Thoracic aorta (tissue), 2 donors: Measurements from ENCODE around the gene UMODL1. TPM values are rescaled to one million over a fixed set of nuclear protein-coding genes. Genes with fewer than 3 reads are reported as not detected.

ENCODE experiments used
- ATAC-seq: fragments of 150-250 bp; one replicate; pipeline ENCODE4 v1.8.0; 2017; ENCODE audit warnings: low read depth; ENCODE audit not compliant: insufficient number of reproducible peaks, low FRiP score
- DNase-seq: peaks from one replicate; pipeline ENCODE4 v3.0.0-alpha.2; 2020; ENCODE audit warnings: low spot score
- H3K27ac ChIP-seq, 2 donors: fragments of 200-600 bp; sonication (generic); 1 replicate in 1 of 2; 2 replicates in 1 of 2; pipeline ENCODE4 v1.5.1; 2016; ENCODE audit warnings: mild to moderate bottlenecking in 2 of 2, moderate library complexity in 2 of 2
- H3K27me3 ChIP-seq: fragments of 200-600 bp; sonication (generic); replicated peaks from 2 replicates; pipeline ENCODE4 v1.6.0; 2016; ENCODE audit warnings: mild to moderate bottlenecking; ENCODE audit not compliant: insufficient read depth
- H3K36me3 ChIP-seq: fragments of 200-600 bp; sonication (generic); one replicate; pipeline ENCODE4 v1.5.1; 2016
- H3K4me1 ChIP-seq, 2 donors: fragments of 200-600 bp; sonication (generic); 1 replicate in 1 of 2; 2 replicates in 1 of 2; pipeline versions ENCODE4 v1.5.1 to v1.6.0; 2016; ENCODE audit warnings: low read depth in 2 of 2, mild to moderate bottlenecking in 1 of 2; ENCODE audit not compliant: control insufficient read depth in 1 of 2
- H3K4me3 ChIP-seq: fragments of 200-600 bp; sonication (generic); 2 replicates; pipeline ENCODE4 v1.5.1; 2016; ENCODE audit warnings: mild to moderate bottlenecking
- H3K9me3 ChIP-seq: fragments of 200-600 bp; sonication (generic); 2 replicates; pipeline ENCODE4 v1.5.1; 2016
- CTCF ChIP-seq: fragments of 200-600 bp; sonication (generic); IDR thresholded peaks from one replicate; pipeline ENCODE4 v1.5.1; 2019; ENCODE audit warnings: antibody characterized with exemption
- total RNA-seq, 2 donors: library from RNA; depleted of rRNA; stranded (reverse); fragments of >200 nt; gene quantifications; one replicate each; pipeline versions ENCODE4 v1.1.0 to v1.2.3, GENCODE V29; 2016

Gene UMODL1
- total RNA-seq, 2 donors from 2014 or later, result 0.14 TPM; not detected in 1

GRCh38 chr21:42067531-42068255, 3.4 kb upstream of the UMODL1 start:
- H3K27ac ChIP-seq, result no peak overlapping the region
- TF ChIP-seq CTCF, result no peak
- no peaks in the 10 kb centered on the region for H3K9me3 ChIP-seq
- no peaks in the 10 kb centered on the region for H3K4me1 ChIP-seq
- H3K4me3 ChIP-seq, result no peak overlapping the region
- no peaks in the 10 kb centered on the region for H3K27me3 ChIP-seq
- ATAC-seq (no peak), DNase-seq (no peak)
- no peaks in the 10 kb centered on the region for H3K36me3 ChIP-seq

- no peaks in the 10 kb centered on the region for H3K27me3 ChIP-seq
- DNase-seq, result no peak
- no peaks in the 10 kb centered on the region for H3K4me1 ChIP-seq
- H3K9me3 ChIP-seq, result no peaks in the 10 kb centered on the region
- H3K4me3 ChIP-seq, result no peak overlapping the region
- H3K36me3 ChIP-seq, result no peaks in the 10 kb centered on the region
- no peak overlapping the region for H3K27ac ChIP-seq
- no peak for TF ChIP-seq CTCF
- ATAC-seq, result no peak
These were observed 2.9 kb upstream of the UMODL1 start for GRCh38 chr21:42068256-42068545.

- ATAC-seq, result no peak
- TF ChIP-seq CTCF, result no peak
- Histone ChIP-seq H3K27ac (no peak overlapping the region), H3K27me3 (no peaks in the 10 kb centered on the region), H3K4me1 (no peaks in the 10 kb centered on the region), H3K36me3 (no peaks in the 10 kb centered on the region), H3K4me3 (no peak overlapping the region), H3K9me3 (no peaks in the 10 kb centered on the region)
- no peak for DNase-seq
These were observed 2.5 kb upstream of the UMODL1 start for GRCh38 chr21:42068592-42068991.

DNA sequence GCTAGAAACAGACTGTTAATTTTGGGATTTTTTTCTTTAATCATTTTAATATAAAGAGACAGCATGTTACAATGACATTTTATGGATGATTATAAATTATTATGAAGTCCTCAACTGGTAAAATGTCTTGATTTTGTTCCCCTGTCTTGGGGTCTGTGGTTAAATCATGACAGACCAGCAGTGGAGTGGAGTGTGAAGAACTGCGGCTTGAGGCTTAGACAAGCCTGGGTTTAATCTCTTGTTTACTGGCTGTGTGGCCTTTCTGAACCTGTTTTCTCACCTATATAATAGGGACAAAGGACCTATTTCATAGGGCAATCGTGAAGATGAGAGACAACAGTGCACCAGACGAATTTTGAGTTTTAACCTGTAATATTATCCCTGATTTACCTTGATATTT, 1.8 kb upstream of the UMODL1 start:
- no peak for DNase-seq
- no peaks in the 10 kb centered on the region for H3K27me3 ChIP-seq
- TF ChIP-seq CTCF, result no peak

DNA sequence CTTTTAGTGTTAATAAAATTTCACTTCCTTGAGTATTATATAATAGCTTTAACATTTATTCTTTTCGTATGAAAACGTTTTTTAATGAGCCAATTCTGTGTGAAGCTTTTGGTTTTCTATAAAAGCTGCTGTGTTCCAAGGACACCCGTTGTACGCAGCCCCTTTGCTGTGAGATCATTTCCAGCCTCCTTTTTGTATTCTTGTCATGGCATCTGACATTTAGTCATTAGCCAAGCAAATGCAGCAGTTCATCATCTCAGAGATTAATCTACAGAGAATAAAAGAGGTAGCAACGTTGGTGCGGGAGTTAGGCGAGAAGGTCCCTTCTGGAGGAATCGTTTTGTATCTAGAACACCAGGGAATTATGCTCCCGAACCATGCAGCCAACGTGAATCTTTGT, 1.3 kb upstream of the UMODL1 start:
- Histone ChIP-seq H3K4me1 (no peaks in the 10 kb centered on the region), H3K27me3 (no peaks in the 10 kb centered on the region), H3K4me3 (no peak overlapping the region), H3K27ac (no peak overlapping the region), H3K9me3 (no peaks in the 10 kb centered on the region), H3K36me3 (no peaks in the 10 kb centered on the region)
- DNase-seq, result no peak
- ATAC-seq, result no peak
- no peak for TF ChIP-seq CTCF

More for the DNA sequence above, 1.8 kb upstream of the UMODL1 start:
- no peaks in the 10 kb centered on the region for H3K36me3 ChIP-seq
- no peaks in the 10 kb centered on the region for H3K9me3 ChIP-seq
- no peak overlapping the region for H3K4me3 ChIP-seq
- no peaks in the 10 kb centered on the region for H3K4me1 ChIP-seq
- no peak for ATAC-seq
- H3K27ac ChIP-seq, result no peak overlapping the region
